ENCODE results near the gene ALPK3.

DNA sequence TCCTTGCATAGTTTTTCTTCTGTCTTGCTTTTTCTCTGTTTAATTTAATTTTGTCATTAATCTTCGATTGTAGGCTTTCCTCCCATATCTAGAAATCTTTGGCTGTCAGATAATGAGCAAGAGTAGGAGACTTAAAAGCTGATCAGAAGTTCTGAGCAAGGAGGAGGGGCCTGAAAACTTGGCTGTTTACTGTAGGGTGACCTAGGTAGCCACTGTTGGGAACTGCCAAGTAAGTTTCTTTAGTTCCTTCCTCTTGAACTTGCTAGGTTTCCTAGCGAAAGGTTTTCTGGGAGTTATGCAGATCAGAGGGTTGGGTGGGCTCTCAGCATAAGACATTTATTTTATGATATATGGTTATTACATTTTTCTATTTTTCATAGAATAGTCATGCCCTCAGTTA, 14.5 kb downstream of the ALPK3 start:
- TF ChIP-seq, protein P1, sequence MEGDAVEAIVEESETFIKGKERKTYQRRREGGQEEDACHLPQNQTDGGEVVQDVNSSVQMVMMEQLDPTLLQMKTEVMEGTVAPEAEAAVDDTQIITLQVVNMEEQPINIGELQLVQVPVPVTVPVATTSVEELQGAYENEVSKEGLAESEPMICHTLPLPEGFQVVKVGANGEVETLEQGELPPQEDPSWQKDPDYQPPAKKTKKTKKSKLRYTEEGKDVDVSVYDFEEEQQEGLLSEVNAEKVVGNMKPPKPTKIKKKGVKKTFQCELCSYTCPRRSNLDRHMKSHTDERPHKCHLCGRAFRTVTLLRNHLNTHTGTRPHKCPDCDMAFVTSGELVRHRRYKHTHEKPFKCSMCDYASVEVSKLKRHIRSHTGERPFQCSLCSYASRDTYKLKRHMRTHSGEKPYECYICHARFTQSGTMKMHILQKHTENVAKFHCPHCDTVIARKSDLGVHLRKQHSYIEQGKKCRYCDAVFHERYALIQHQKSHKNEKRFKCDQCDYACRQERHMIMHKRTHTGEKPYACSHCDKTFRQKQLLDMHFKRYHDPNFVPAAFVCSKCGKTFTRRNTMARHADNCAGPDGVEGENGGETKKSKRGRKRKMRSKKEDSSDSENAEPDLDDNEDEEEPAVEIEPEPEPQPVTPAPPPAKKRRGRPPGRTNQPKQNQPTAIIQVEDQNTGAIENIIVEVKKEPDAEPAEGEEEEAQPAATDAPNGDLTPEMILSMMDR (IDR thresholded peaks at IDR 0.05) = no peak
- TF ChIP-seq POLR2A (IDR thresholded peaks at IDR 0.05) = no peak
- no peak for TF ChIP-seq POLR2AphosphoS5 (IDR thresholded peaks at IDR 0.05)

Data from gastroesophageal sphincter (tissue), 3 donors.